SU-DHL-6 (cell line): Measurements from ENCODE around the gene ZBTB8OS.

Source experiments
- H2AFZ ChIP-seq: fragments of 200-600 bp; sonication (generic); 2 replicates; pipeline ENCODE4 v1.6.1; 2014; ENCODE audit warnings: low read depth, mild to moderate bottlenecking, moderate library complexity, mixed read lengths, antibody characterized with exemption, low read length; ENCODE audit not compliant: severe bottlenecking
- H3F3A ChIP-seq: fragments of 200-600 bp; shearing (Covaris generic); 2 replicates; pipeline ENCODE4 v1.6.0; 2016; ENCODE audit warnings: antibody characterized with exemption, mild to moderate bottlenecking; ENCODE audit not compliant: insufficient read depth
- H3K27ac ChIP-seq: fragments of 200-600 bp; sonication (generic); 2 replicates; pipeline ENCODE4 v1.5.1; 2016; ENCODE audit warnings: low read depth, mild to moderate bottlenecking, low read length, moderate library complexity, mixed read lengths
- H3K27me3 ChIP-seq: fragments of 200-600 bp; sonication (generic), shearing (Covaris generic); 2 replicates; pipeline ENCODE4 v1.6.0; 2014; ENCODE audit warnings: mild to moderate bottlenecking, low read length
- H3K36me3 ChIP-seq: fragments of 200-600 bp; sonication (generic); 2 replicates; pipeline ENCODE4 v1.6.1; 2014; ENCODE audit warnings: mild to moderate bottlenecking, low read length, mixed read lengths
- H3K4me2 ChIP-seq: fragments of 300-600, 200-600 bp; shearing (Covaris generic), sonication (generic); 2 replicates; pipeline ENCODE4 v1.6.0; 2014; ENCODE audit warnings: low read length, low read depth, mild to moderate bottlenecking; ENCODE audit not compliant: poor library complexity, severe bottlenecking
- H3K4me3 ChIP-seq: fragments of 200-600 bp; sonication (generic); 2 replicates; pipeline ENCODE4 v1.5.1; 2014; ENCODE audit warnings: antibody characterized with exemption, low read length, mild to moderate bottlenecking, mixed read lengths; ENCODE audit not compliant: insufficient read depth, poor library complexity, severe bottlenecking
- H3K79me2 ChIP-seq: fragments of 200-600 bp; sonication (generic); 2 replicates; pipeline ENCODE4 v1.6.1; 2014; ENCODE audit warnings: mild to moderate bottlenecking, low read length, moderate library complexity; ENCODE audit not compliant: insufficient read depth
- H3K9ac ChIP-seq: fragments of 200-600 bp; sonication (generic); 2 replicates; pipeline ENCODE4 v1.7.0; 2014; ENCODE audit warnings: mild to moderate bottlenecking, low read length
- H3K9me2 ChIP-seq: fragments of 200-600 bp; sonication (generic); replicated peaks from 2 replicates; pipeline ENCODE4 v1.6.1; 2014; ENCODE audit warnings: low read length; ENCODE audit not compliant: insufficient read depth
- H3K9me3 ChIP-seq: fragments of 200-600 bp; sonication (generic); 2 replicates; pipeline ENCODE4 v1.6.1; 2014; ENCODE audit warnings: low read length, mixed read lengths; ENCODE audit not compliant: insufficient read depth
- H4K20me1 ChIP-seq: fragments of 200-600 bp; sonication (generic); 2 replicates; pipeline ENCODE4 v1.6.1; 2014; ENCODE audit warnings: low read depth, mild to moderate bottlenecking, antibody characterized with exemption, low read length, moderate library complexity, mixed read lengths
- EZH2phosphoT487 ChIP-seq: fragments of 200-600 bp; sonication (generic), shearing (Covaris generic); conservative IDR thresholded peaks from 2 replicates; pipeline ENCODE4 v1.6.1; 2018; ENCODE audit warnings: mild to moderate bottlenecking, antibody characterized with exemption, low read length, moderate library complexity, mixed read lengths
- TF ChIP-seq, protein P1 (sequence below): fragments of 200-600 bp; sonication (generic); IDR thresholded peaks from one replicate; pipeline ENCODE4 v1.5.1; 2017; ENCODE audit warnings: antibody characterized with exemption, mild to moderate bottlenecking, low read length, moderate library complexity; ENCODE audit not compliant: insufficient read depth, poor library complexity, severe bottlenecking

The ZBTB8OS gene

DNA sequence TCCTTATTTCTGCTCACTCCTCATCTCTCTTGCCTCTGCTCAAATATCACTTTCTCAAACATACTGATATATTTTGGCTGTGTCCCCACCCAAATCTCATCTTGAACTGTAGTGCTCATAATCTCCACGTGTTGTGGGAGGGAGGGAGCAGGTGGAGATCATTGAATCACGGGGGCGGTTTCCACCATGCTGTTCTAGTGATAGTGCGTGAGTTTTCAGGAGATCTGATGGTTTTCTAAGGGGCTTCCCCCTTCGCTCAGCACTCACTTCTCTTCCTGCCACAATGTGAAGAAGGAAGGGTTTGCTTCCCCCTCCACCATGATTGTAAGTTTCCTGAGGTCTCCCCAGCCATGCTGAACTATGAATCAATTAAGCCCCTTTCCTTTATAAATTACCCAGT is 26.6 kb downstream of the ZBTB8OS start:
- Histone ChIP-seq H3K4me3 (no peak overlapping the region), H3K9me3 (no peaks in the 10 kb centered on the region), H2AFZ (no peak overlapping the region), H3F3A (peaks cover 5% of the 10 kb centered on the region; the same call in 1 of the 2 replicates), H3K27me3 (no peaks in the 10 kb centered on the region), H3K4me2 (no peak overlapping the region), H3K27ac (peak overlapping the region; percentile 35; the same call in 1 of the 2 replicates), H3K9ac (no peak overlapping the region), H3K79me2 (0 out of 2 replicates have a peak, but pooled peaks cover 4% of the 10 kb centered on the region), H3K9me2 (no peaks in the 10 kb centered on the region), H4K20me1 (no peaks in the 10 kb centered on the region), H3K36me3 (peaks cover 30% of the 10 kb centered on the region; the same call in 1 of the 2 replicates)
- TF ChIP-seq EZH2phosphoT487: no peak
- TF ChIP-seq, protein P1, sequence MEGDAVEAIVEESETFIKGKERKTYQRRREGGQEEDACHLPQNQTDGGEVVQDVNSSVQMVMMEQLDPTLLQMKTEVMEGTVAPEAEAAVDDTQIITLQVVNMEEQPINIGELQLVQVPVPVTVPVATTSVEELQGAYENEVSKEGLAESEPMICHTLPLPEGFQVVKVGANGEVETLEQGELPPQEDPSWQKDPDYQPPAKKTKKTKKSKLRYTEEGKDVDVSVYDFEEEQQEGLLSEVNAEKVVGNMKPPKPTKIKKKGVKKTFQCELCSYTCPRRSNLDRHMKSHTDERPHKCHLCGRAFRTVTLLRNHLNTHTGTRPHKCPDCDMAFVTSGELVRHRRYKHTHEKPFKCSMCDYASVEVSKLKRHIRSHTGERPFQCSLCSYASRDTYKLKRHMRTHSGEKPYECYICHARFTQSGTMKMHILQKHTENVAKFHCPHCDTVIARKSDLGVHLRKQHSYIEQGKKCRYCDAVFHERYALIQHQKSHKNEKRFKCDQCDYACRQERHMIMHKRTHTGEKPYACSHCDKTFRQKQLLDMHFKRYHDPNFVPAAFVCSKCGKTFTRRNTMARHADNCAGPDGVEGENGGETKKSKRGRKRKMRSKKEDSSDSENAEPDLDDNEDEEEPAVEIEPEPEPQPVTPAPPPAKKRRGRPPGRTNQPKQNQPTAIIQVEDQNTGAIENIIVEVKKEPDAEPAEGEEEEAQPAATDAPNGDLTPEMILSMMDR: no peak

DNA sequence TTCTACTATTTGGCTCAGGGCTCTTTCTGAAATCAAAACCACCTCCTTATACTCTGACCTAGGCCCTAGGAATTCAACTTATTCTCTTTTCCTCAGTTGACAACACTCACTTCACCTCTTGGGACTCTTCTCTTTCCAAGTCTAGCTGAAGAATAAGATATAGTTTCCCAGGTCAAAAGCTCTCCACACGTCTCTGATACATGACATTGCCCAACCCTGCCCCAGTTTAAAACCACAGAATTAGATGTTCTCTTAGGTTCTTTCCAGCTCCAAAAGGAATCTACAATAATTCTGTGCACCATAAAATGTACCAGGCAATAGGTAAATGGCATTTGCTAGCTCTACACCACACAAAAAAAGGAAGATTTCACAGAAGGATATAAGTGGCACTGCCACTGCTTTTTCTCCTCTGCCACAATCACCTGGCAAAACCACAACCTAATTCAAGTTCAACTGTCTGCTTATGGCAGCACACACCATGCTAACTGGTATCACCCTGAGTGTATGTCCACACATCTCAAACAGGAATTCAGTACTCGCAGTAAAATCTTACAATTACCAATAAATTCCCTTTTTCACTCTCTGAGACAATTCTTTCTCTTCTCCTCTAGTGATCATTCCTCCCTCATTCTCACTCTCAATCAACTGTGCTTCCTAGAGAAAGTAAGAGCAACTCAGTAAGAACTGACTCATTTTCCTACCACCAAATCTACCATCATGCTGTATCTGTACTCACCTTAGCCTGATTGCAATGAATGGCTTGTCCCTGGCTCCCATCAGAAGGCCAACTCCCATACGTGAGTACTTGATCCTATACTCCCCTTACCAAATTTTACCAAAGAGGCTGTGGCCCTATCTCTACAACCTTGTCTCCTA is 27.3 kb downstream of the ZBTB8OS start:
- Histone ChIP-seq H3K27me3 (no peaks in the 10 kb centered on the region), H3K4me2 (no peak overlapping the region), H3K4me3 (no peak overlapping the region), H3K27ac (peak overlapping the region; percentile 35), H3K36me3 (peaks cover 28% of the 10 kb centered on the region; the same call in 1 of the 2 replicates), H3K9ac (no peak overlapping the region), H3F3A (peaks cover 5% of the 10 kb centered on the region; the same call in 1 of the 2 replicates), H3K9me2 (no peaks in the 10 kb centered on the region), H4K20me1 (no peaks in the 10 kb centered on the region), H2AFZ (no peak overlapping the region), H3K9me3 (no peaks in the 10 kb centered on the region), H3K79me2 (0 out of 2 replicates have a peak, but pooled peaks cover 4% of the 10 kb centered on the region)
- no peak for TF ChIP-seq EZH2phosphoT487
- TF ChIP-seq, protein P1: no peak

DNA sequence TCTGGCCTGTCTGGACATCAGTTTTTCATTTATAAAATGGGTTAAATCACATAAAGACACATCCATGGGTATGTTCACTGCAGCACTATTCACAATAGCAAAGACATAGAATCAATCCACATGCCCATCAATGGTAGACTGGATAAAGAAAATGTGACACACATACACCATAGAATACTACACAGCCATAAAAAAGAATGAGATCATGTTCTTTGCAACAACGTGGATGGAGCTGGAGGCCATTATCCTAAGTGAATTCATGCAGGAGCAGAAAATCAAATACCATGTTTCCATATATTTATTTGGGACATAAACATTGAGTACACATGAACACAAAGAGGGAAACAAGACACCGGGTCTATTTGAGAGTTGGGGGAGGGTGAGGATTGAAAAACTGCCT is 28.1 kb downstream of the ZBTB8OS start:
- no peak overlapping the region for H3K27ac ChIP-seq
- no peak overlapping the region for H2AFZ ChIP-seq
- H3K9me3 ChIP-seq: no peaks in the 10 kb centered on the region
- H3F3A ChIP-seq: peaks cover 5% of the 10 kb centered on the region; the same call in 1 of the 2 replicates
- H3K9ac ChIP-seq: no peak overlapping the region
- H3K27me3 ChIP-seq: no peaks in the 10 kb centered on the region
- no peak overlapping the region for H3K4me3 ChIP-seq
- no peak overlapping the region for H3K4me2 ChIP-seq
- no peaks in the 10 kb centered on the region for H3K79me2 ChIP-seq
- no peaks in the 10 kb centered on the region for H3K9me2 ChIP-seq
- no peaks in the 10 kb centered on the region for H4K20me1 ChIP-seq
- peaks cover 26% of the 10 kb centered on the region; the same call in 1 of the 2 replicates for H3K36me3 ChIP-seq
- no peak for TF ChIP-seq EZH2phosphoT487
- TF ChIP-seq, protein P1: no peak
